ENCODE data around the gene NPIPA1.
"Not testable (repeated sequence)": the region's sequence is repeated elsewhere in the genome, so short reads cannot be mapped to it uniquely, and the experiment has no call there.

DNA sequence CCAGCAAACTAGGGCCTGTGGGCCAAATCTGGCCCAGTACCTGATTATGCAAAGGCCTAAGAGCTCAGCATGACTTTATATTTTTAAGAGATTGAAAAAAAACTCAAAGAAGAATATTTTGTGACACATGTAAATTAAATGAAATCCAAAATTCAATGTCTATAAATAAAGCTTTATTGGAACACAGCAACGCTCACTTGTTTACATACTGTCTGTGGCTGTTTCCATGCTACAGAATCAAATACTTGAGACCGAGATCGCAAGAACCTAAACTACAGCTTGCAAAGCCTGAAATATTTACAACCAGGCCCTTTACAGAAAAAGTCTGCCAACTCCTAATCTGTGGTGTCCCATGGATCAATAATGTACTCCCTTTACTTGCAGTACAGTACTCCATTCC is 32.6 kb downstream of the NPIPA1 start:
- not testable (repeated sequence) for TF ChIP-seq ZNF239 (CRISPR knock-in tag; IDR thresholded peaks at IDR 0.05); TAF1 (IDR thresholded peaks at IDR 0.05; ENCODE audit: control insufficient read depth, extremely low read depth, insufficient read depth, low read length, severe bottlenecking); NFXL1 (CRISPR knock-in tag; IDR thresholded peaks at IDR 0.05)
- TF ChIP-seq, protein P1, sequence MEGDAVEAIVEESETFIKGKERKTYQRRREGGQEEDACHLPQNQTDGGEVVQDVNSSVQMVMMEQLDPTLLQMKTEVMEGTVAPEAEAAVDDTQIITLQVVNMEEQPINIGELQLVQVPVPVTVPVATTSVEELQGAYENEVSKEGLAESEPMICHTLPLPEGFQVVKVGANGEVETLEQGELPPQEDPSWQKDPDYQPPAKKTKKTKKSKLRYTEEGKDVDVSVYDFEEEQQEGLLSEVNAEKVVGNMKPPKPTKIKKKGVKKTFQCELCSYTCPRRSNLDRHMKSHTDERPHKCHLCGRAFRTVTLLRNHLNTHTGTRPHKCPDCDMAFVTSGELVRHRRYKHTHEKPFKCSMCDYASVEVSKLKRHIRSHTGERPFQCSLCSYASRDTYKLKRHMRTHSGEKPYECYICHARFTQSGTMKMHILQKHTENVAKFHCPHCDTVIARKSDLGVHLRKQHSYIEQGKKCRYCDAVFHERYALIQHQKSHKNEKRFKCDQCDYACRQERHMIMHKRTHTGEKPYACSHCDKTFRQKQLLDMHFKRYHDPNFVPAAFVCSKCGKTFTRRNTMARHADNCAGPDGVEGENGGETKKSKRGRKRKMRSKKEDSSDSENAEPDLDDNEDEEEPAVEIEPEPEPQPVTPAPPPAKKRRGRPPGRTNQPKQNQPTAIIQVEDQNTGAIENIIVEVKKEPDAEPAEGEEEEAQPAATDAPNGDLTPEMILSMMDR (IDR thresholded peaks at IDR 0.05 in 2 of 3, conservative IDR thresholded peaks at IDR 0.05 in 1 of 3; ENCODE audit: insufficient read depth in 2 of 3, low read depth in 1 of 3, low read length in 3 of 3): not testable (repeated sequence)
